Stimulated activated naive CD4-positive, alpha-beta T cell (primary cell): ENCODE measurements around the gene TOGARAM1.

Source experiments
- DNase-seq, 6 experiments: peaks; one replicate each; lab custom pipeline; 2025; lab: John Stamatoyannopoulos, UW

TOGARAM1 gene

GRCh38 chr14:44963775-44964380 is 1.9 kb downstream of the TOGARAM1 start:
- peak in 1 of 6 experiments; percentile 5 for DNase-seq

GRCh38 chr14:44966601-44967336 is 4.8 kb downstream of the TOGARAM1 start:
- DNase-seq: no peak

GRCh38 chr14:44968714-44969113 is 6.7 kb downstream of the TOGARAM1 start:
- no peak for DNase-seq

GRCh38 chr14:44970907-44971306 is 8.9 kb downstream of the TOGARAM1 start:
- DNase-seq: no peak

- no peak for DNase-seq
Measured at GRCh38 chr14:44971459-44971858, 9.5 kb downstream of the TOGARAM1 start.

- no peak for DNase-seq
Measured at GRCh38 chr14:44979273-44979672, 17.3 kb downstream of the TOGARAM1 start.

GRCh38 chr14:44979740-44980356 is 17.9 kb downstream of the TOGARAM1 start:
- DNase-seq: no peak

- peak in 1 of 6 experiments; percentile 13 for DNase-seq
Measured at GRCh38 chr14:44981198-44981597, 19.2 kb downstream of the TOGARAM1 start.

- no peak for DNase-seq
Measured at GRCh38 chr14:44982594-44982993, 20.6 kb downstream of the TOGARAM1 start.

- no peak for DNase-seq
Measured at GRCh38 chr14:44988694-44989093, 26.7 kb downstream of the TOGARAM1 start.

GRCh38 chr14:44989497-44990440 is 27.8 kb downstream of the TOGARAM1 start:
- no peak for DNase-seq

GRCh38 chr14:44990533-44990932 is 28.5 kb downstream of the TOGARAM1 start:
- no peak for DNase-seq

GRCh38 chr14:44995196-44995595 is 33.2 kb downstream of the TOGARAM1 start:
- DNase-seq: no peak

- DNase-seq: no peak
Measured at GRCh38 chr14:44995770-44996294, 33.8 kb downstream of the TOGARAM1 start.

- DNase-seq: no peak
Measured at GRCh38 chr14:45003924-45004323, 41.9 kb downstream of the TOGARAM1 start.

GRCh38 chr14:45015133-45015532 is 53.1 kb downstream of the TOGARAM1 start:
- no peak for DNase-seq

GRCh38 chr14:45028107-45028626 is 66.2 kb downstream of the TOGARAM1 start:
- no peak for DNase-seq

- DNase-seq: no peak
Measured at GRCh38 chr14:45034730-45035129, 72.7 kb downstream of the TOGARAM1 start.

- DNase-seq: no peak
Measured at GRCh38 chr14:45038256-45038655, 76.3 kb downstream of the TOGARAM1 start.

GRCh38 chr14:45038865-45039264 is 76.9 kb downstream of the TOGARAM1 start:
- DNase-seq: no peak

- DNase-seq: no peak
Measured at GRCh38 chr14:45039390-45039789, 77.4 kb downstream of the TOGARAM1 start.

GRCh38 chr14:45041641-45042040 is 79.7 kb downstream of the TOGARAM1 start:
- no peak for DNase-seq
